HG03342 (cell line): ENCODE measurements around the gene C11orf58.

Source experiments
- ATAC-seq: cut with Tn5 transposase; IDR thresholded peaks from one replicate; pipeline ENCODE4 v1.9.1; 2021; ENCODE audit warnings: mild to moderate bottlenecking, moderate library complexity; ENCODE audit not compliant: unreplicated experiment

Gene C11orf58

DNA sequence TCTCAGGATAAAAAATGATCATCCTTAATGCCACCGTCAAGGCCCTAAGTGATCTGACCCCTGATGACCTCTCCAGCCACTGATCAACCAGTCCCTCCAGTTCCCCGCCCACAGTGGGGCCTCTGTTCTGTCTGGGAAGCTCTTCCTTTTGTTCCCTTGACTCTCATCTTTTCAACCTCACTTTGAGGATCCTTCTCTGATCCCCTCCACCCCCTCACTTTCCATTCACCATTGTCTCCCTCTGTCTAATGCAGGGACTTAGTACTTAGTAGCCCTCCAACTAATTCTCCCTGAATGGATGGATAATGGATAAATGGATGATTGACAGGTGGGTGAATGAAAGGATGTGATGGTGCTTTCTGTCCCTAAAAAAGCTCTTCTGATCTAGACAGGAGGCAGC lies 45.6 kb downstream of the C11orf58 start:
- ATAC-seq, result no peak

GRCh38 chr11:16784666-16785065 lies 46.2 kb downstream of the C11orf58 start:
- ATAC-seq, result no peak

DNA sequence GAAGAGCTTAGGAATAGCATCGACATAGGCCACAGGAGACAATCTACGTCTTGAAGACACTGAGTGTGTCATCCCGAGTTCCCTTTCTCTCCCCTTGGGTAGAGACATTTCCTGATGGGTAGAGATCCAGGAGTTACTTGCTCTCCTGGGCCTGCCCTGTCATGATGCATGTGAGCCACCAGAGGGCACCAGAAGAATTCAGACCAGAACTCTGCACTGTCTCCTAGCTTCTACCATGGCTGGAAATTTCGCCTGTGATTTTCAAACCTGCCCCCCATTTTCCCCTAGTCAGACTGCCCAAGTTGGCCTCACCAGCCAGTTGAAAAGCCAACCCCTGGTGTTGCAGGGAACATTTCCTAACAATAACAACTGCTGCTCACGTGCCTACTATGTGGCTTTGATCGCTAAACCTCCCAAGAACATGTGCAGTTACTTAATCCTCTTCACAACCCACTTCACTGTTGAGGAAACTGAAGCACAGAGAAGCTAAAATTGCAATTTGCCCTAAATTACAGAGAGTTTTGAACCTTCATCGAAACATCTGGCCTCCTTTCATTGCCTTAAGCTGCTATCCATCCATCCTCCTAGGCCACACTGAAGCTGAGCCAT lies 47.2 kb downstream of the C11orf58 start:
- ATAC-seq, result peak; percentile 82

DNA sequence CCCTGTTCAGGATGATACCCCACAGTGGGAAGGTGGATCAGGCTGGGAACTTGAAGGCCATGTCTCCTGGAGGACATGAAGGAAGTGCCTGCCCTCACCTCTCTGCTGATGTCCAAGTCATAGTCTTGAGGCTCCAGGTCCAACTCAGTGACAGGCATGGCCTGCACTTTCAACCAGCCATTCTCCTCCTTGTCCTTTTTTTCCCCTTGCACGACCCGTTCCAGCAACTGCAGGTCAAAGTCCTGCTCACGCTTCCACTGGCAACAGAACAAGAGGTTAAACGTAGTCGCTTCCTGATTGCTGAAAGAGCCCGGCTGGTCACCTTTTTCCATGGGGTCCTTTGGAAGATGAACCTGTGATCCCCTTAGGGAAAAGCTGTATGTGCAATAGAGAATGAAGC lies 47.7 kb downstream of the C11orf58 start:
- no peak for ATAC-seq

DNA sequence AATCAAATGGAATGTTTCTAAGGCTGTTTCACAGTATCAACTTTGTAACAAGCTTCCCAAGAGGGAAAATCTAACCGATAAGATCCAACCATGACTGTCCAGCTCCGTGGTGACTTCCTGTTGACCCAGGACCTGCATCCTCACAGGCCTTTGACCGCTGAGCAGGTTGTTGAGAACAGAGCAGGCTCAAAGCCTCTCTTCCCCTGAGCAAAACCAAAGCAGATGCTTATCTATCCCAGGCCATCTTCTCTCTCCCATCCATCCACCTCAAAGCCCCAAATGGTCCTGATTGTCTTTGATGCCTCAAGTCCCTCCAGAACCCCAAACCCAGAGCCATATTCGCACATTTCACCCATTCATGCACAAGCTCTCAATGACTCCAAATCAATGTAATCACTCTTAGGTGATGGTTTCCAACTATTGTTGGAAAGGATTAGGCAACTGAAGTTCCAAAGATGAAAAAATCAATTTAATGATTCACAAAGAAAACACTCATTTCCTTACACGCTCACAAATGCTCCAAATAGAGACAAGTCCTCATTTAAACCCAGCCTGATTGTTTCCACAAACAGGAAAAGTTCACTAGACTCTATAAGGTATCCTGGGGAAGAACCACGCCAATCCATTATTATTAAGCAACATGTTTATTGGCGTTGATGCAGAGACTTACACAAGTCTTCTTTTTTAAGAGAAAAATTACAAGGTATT lies 48.7 kb downstream of the C11orf58 start:
- ATAC-seq, result no peak

GRCh38 chr11:16788141-16789062 lies 50.0 kb downstream of the C11orf58 start:
- peak; percentile 66 for ATAC-seq

DNA sequence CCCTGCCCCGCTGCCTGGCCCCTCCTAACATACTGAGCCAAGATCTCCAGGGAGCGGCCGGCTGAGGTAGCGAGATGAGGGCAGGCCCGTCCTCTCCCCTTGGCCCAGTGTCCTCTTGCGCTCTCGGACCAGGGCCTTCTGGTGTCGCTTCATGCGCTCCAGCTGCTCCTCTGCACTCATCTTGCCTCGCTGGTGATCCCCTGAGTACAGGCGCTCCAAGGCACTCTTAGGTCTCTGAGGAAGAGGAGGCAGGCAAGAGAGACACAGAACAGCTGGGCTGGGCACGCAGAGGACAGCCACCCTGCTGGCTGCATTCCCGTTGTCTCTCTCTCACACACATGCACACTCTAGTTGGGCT lies 50.6 kb downstream of the C11orf58 start:
- no peak for ATAC-seq

GRCh38 chr11:16789560-16790485 lies 51.4 kb downstream of the C11orf58 start:
- ATAC-seq, result no peak

DNA sequence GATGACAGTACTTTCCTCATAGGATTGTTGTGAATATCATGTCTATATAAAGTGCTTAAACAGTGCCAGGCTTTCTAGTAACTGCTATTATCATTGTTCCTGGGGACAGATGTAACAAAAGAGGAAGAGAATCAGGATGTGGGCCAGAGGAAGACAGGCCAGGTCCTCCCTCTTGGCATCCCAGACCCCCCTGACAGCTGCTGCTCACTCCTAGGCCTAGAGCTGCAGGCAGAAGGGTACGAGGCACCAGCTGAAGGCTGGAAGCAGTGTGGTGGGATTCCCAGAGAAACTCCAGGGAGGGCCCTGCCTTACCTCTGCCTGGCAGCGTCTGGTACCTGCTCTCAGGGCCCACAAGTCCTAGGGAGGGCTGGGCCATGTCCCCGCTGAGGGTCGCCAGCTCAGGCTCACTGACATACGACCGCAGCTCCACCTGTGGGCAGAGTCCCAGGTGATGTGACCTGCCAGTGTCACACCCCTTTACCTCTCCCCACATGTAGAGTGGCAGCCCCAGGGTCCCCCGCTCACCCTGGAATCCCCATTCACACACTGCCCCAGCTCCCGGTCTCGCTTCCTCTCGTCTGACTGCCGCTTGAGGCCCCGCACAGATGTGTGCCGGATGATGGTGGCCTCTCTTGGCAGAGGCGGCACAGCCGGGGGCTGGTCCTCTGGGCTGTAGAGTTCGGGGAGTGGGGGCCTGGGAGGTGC lies 52.2 kb downstream of the C11orf58 start:
- no peak for ATAC-seq

DNA sequence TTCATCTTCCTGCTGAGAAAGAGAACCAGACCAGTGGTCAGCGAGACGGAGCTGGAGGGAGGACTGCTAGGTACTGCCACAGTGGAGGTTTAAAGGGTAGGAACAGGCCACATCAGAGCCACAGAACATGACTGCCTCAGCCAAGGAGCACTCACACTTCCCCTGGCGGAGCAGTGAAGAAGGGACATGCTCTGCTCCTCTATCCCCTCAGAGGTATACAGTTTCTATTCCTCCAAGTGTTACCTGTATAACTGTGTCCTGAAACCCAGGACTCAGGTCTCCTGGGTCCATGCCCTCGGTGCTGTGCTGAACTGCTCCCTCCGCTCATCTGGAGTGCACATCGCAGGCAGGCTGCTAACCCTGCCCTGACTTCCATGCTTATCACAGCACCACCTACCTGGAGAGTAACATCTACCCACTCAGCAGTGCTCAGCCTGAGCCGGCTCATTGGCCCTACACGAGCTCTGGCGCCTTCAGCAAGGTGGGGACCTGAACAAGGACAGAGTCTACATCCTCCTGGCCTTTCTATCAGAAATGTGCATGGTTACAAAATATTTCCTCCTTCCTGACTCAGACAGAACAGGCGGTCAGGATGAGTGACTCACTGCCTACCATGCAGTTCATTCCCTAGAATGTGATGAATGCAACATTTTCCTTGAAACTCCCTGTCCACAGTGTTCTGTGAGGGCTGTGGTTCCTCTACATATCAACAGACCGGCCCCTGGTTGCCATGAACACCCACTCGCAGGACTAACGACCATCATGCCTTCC lies 52.9 kb downstream of the C11orf58 start:
- ATAC-seq, result no peak

DNA sequence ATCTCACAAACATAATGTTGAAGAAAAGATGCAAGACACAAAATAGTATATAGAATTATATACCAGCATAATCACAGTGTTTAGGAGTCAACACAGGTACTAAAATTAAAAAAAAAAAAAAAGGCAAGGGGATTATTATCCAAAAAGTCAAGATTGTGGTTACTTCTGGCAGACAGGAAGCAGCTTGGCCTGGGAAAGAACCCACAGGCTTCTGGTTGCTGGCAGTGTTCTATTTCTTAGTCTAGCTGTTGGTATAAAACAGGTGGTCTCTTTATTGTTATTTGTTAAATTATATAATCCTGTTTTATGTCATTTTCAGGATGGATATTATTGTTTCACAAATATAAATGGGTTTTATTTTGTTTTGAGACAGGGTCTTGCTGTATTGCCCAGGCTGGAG lies 54.0 kb downstream of the C11orf58 start:
- ATAC-seq, result no peak

DNA sequence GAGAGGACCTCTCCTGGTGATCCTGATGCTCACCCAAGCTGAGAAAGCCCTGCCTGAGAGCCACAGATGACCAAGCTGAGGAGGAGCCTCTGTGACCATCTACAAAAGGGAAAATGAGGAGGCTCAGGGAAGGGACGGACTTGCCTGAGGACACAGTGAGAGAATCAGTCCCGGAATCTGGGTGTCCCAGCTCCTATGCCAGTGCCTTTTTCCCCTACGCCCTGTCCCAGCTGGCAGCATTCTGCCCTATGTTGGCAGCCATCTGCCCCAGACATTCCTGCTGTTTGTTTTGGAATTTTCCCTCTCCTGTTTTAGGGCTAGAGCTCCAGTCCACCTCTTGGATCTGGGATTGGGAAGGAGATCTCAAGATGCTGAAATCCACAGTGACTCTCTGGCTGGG lies 54.6 kb downstream of the C11orf58 start:
- no peak for ATAC-seq

- no peak for ATAC-seq
Observed at GRCh38 chr11:16793511-16793910, 55.1 kb downstream of the C11orf58 start.

GRCh38 chr11:16794047-16794818 lies 55.8 kb downstream of the C11orf58 start:
- no peak for ATAC-seq

- ATAC-seq, result no peak
Observed at GRCh38 chr11:16795146-16795545, 56.7 kb downstream of the C11orf58 start.

DNA sequence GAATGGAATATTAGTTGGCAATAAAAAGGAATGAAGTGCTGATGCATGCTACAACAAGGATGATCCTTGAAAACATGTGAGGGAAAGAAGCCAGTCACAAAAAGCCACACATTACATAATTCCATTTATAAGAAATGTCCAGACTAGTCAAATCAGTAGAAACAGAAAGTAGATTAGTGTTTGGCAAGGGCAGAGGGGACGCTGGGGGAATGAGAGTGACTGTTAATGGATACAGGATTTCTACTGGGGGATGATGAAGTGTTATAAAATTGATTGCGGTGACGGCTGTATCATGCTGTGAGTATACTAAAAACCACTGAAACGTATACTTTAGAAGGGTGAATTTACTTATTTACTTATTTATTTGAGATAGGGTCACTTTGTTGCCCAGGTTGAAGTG lies 57.9 kb downstream of the C11orf58 start:
- no peak for ATAC-seq

DNA sequence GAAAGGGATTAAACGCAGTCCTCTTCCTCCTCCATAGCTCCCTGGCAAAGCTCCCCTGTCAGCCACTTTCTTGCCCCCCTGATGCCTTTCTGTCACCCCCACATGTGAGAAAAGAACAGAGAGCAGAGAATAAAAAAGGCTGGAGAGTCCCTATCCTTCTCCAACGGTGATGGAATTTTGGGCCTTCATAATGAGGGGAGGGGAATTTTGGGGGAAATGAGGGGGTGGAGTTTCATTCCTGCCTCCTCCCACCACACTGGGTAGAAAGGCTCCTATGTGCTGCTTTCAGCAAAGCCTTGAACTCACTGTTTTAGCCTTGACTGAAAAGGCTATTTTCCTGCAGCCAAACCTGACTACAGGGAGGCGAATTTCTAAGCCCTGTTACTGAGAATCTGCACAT lies 59.3 kb downstream of the C11orf58 start:
- ATAC-seq, result no peak

DNA sequence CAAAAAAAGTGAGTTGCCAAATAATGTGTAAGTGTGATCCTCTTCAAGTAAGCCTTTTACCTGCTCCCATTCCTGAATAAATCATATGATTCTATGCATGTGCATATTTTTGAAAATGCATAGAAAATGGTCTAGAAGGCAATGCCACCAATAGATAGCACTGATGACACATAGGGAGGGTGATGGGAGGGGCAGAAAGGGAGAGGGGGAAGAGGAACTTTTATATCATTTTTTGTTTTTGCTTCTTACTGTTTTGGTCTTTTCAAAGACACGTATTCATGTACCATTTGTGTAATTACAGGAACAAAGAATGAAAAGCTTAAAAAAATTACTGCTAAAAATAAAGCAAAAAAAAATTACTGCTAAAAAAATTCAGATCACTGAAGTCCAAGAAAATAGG lies 60.8 kb downstream of the C11orf58 start:
- ATAC-seq, result no peak

- no peak for ATAC-seq
Observed at GRCh38 chr11:16799890-16800289, 61.4 kb downstream of the C11orf58 start.
